K562 (cell line): ENCODE measurements around the gene DLG4. TPM values are rescaled to one million over a fixed set of nuclear protein-coding genes. Genes with fewer than 3 reads are reported as not detected.

ENCODE experiments used
- ATAC-seq: fragments of 200-7000 bp; cut with Tn5 transposase; 3 replicates; pipeline ENCODE4 v1.9.1; 2020; ENCODE audit warnings: moderate library complexity
- BruUV-seq: library from RNA; stranded (reverse); fragments of 400-500 nt; replicated peaks from 2 replicates; lab custom pipeline; 2021; lab: Mats Ljungman, UMichigan
- CTCF ChIA-PET: fragments of 300-600 bp; formaldehyde crosslinking; extraction: SDS; loops from one replicate; lab custom pipeline; 2021; ENCODE audit warnings: low intra/inter-chr PET ratio; lab: Yijun Ruan, JAX
- POLR2A ChIA-PET: fragments of 300-600, 350-650 bp; sonication (Branson Sonifier 250); formaldehyde crosslinking; extraction: SDS; loops from one replicate; lab custom pipeline; 2021; ENCODE audit warnings: antibody characterized with exemption, inconsistent platforms; lab: Yijun Ruan, JAX
- DNase-seq, 4 experiments: peaks; one replicate each; pipeline versions ENCODE4 v3.0.0 to v3.0.0-alpha.2; 2011 to 2018; ENCODE audit warnings: low spot score in 3 of 4, mixed read lengths in 3 of 4; ENCODE audit errors: extremely low read depth in 1 of 4
- FAIRE-seq: peaks from 2 replicates; lab custom pipeline; 2011; peaks lifted over from hg19 to GRCh38; lab: Jason Lieb, UNC
- H2AFZ ChIP-seq: 2 replicates; pipeline ENCODE4 v1.6.0; 2011; ENCODE audit warnings: low read depth, low read length, control low read depth, inconsistent platforms
- H3K27ac ChIP-seq: fragments of 200-600 bp; 3 replicates; pipeline ENCODE4 v1.8.0; 2011; ENCODE audit warnings: low read depth, mild to moderate bottlenecking, control low read depth, inconsistent platforms, low read length, moderate library complexity, mixed read lengths; ENCODE audit errors: extremely low read depth
- H3K27me3 ChIP-seq, 2 experiments: fragments of 300-600 bp in 1 of 2; 2 replicates in 1 of 2; 3 replicates in 1 of 2; pipeline versions ENCODE4 v1.6.0 to v1.8.0; 2011; ENCODE audit warnings: inconsistent platforms in 2 of 2, low read length in 2 of 2, mild to moderate bottlenecking in 1 of 2, mixed read lengths in 1 of 2, moderate library complexity in 1 of 2; ENCODE audit not compliant: control insufficient read depth in 2 of 2, insufficient read depth in 2 of 2
- H3K36me3 ChIP-seq: fragments of 300-600 bp; 3 replicates; pipeline ENCODE4 v1.8.0; 2011; ENCODE audit warnings: mild to moderate bottlenecking, low read length, inconsistent platforms; ENCODE audit not compliant: control insufficient read depth, insufficient read depth
- H3K4me1 ChIP-seq, 2 experiments: fragments of 200-600 bp in 1 of 2; replicated peaks in 1 of 2; 2 replicates in 1 of 2; 3 replicates in 1 of 2; pipeline versions ENCODE4 v1.5.1 to v1.8.0; 2011; ENCODE audit warnings: inconsistent platforms in 2 of 2, low read length in 2 of 2, mild to moderate bottlenecking in 1 of 2, mixed read lengths in 1 of 2, moderate library complexity in 1 of 2; ENCODE audit not compliant: control insufficient read depth in 2 of 2, insufficient read depth in 2 of 2
- H3K4me2 ChIP-seq: 2 replicates; pipeline ENCODE4 v1.6.1; 2011; ENCODE audit warnings: low read length, control low read depth, inconsistent platforms, mixed read lengths; ENCODE audit not compliant: insufficient read depth
- H3K4me3 ChIP-seq: fragments of 200-600 bp; sonication (generic), shearing (Covaris generic); 2 replicates; pipeline ENCODE4 v1.5.1; 2016; ENCODE audit warnings: control low read depth, inconsistent platforms
- H3K79me2 ChIP-seq: fragments of 200-600 bp; 3 replicates; pipeline ENCODE4 v1.8.0; 2011; ENCODE audit warnings: low read length, inconsistent platforms; ENCODE audit not compliant: control insufficient read depth, insufficient read depth
- H3K9ac ChIP-seq, 2 experiments: 2 replicates each; pipeline versions ENCODE4 v1.6.0 to v1.6.1; 2011; ENCODE audit warnings: low read depth in 2 of 2, low read length in 2 of 2, control low read depth in 1 of 2, inconsistent platforms in 1 of 2, mild to moderate bottlenecking in 1 of 2, mixed read lengths in 1 of 2; ENCODE audit not compliant: insufficient read depth in 1 of 2
- H3K9me1 ChIP-seq: one replicate; pipeline ENCODE4 v1.6.0; 2011; ENCODE audit warnings: inconsistent platforms, mild to moderate bottlenecking, low read length, moderate library complexity; ENCODE audit not compliant: control insufficient read depth, insufficient read depth
- H3K9me3 ChIP-seq: replicated peaks from 2 replicates; pipeline ENCODE4 v1.5.1; 2011; ENCODE audit warnings: low read depth, low read length, inconsistent platforms; ENCODE audit not compliant: control insufficient read depth, insufficient read depth
- H4K20me1 ChIP-seq: replicated peaks from 2 replicates; pipeline ENCODE4 v1.6.1; 2011; ENCODE audit warnings: low read length, inconsistent platforms, mixed read lengths; ENCODE audit not compliant: control insufficient read depth, insufficient read depth
- ATF1 ChIP-seq, 2 experiments: fragments of 450-650 bp in 1 of 2; IDR thresholded peaks; 2 replicates each; pipeline ENCODE4 v1.6.1; 2016; ENCODE audit warnings: missing compliant biosample characterization in 1 of 2, missing genetic modification characterization in 1 of 2
- ELF4 ChIP-seq: fragments of 450-650 bp; formaldehyde crosslinking; IDR thresholded peaks from 2 replicates; pipeline ENCODE4 v1.4.0; 2022; ENCODE audit warnings: missing genetic modification characterization
- KDM4B ChIP-seq, 2 experiments: fragments of 450-650 bp in 1 of 2; sonication (generic) in 1 of 2; IDR thresholded peaks; 2 replicates each; pipeline ENCODE4 v1.6.1; 2016 to 2017; ENCODE audit warnings: borderline replicate concordance in 2 of 2, antibody characterized with exemption in 1 of 2, low read depth in 1 of 2, mild to moderate bottlenecking in 1 of 2
- LARP7 ChIP-seq: fragments of 450-650 bp; IDR thresholded peaks from 2 replicates; pipeline ENCODE4 v1.6.1; 2016
- LEF1 ChIP-seq: fragments of 450-650 bp; IDR thresholded peaks from 2 replicates; pipeline ENCODE4 v1.6.1; 2016; ENCODE audit warnings: mild to moderate bottlenecking
- MECOM ChIP-seq: fragments of 250-450 bp; sonication (Bioruptor Pico); IDR thresholded peaks from 2 replicates; pipeline ENCODE4 v1.8.0; 2022; ENCODE audit warnings: inconsistent platforms
- NCOA2 ChIP-seq, 2 experiments: fragments of 450-650 bp; IDR thresholded peaks; 2 replicates each; pipeline ENCODE4 v1.6.1; 2018; ENCODE audit warnings: mild to moderate bottlenecking in 2 of 2, moderate library complexity in 1 of 2; ENCODE audit not compliant: partially characterized antibody in 2 of 2
- SNIP1 ChIP-seq: fragments of 450-650 bp; IDR thresholded peaks from 2 replicates; pipeline ENCODE4 v1.7.1; 2017; ENCODE audit warnings: low read depth, mild to moderate bottlenecking
- SRSF7 ChIP-seq: fragments of 200-400 bp; formaldehyde crosslinking; optimal IDR thresholded peaks from 2 replicates; pipeline ENCODE3; 2017; ENCODE audit warnings: mild to moderate bottlenecking, low read depth, low read length
- WHSC1 ChIP-seq: IDR thresholded peaks from one replicate; pipeline ENCODE4 v1.6.1; 2012; ENCODE audit warnings: low read length, control low read depth, inconsistent platforms
- YBX1 ChIP-seq: fragments of 450-650 bp; IDR thresholded peaks from 2 replicates; pipeline ENCODE4 v1.7.1; 2016; ENCODE audit warnings: mild to moderate bottlenecking
- ZEB2 ChIP-seq: fragments of 450-650 bp; IDR thresholded peaks from 2 replicates; pipeline ENCODE4 v1.6.1; 2016
- ZNF318 ChIP-seq, 2 experiments: fragments of 450-650 bp; IDR thresholded peaks; 2 replicates each; pipeline ENCODE4 v1.6.1; 2016; ENCODE audit warnings: mild to moderate bottlenecking in 2 of 2, borderline replicate concordance in 1 of 2, low read depth in 1 of 2, moderate library complexity in 1 of 2
- ZNF395 ChIP-seq: fragments of 200-800 bp; sonication (Bioruptor generic); IDR thresholded peaks from 2 replicates; pipeline ENCODE4 v1.6.1; 2017; ENCODE audit warnings: missing genetic modification characterization, missing compliant biosample characterization
- WGBS: fragments of 100-300 bp; shearing (Covaris generic); methylation state at CpG from one replicate; pipeline ENCODE4 v1.1.6; 2016; ENCODE audit warnings: low coverage, mixed read lengths; ENCODE audit not compliant: insufficient coverage; ENCODE audit errors: missing lambda C conversion rate; 5-methylcytosine and 5-hydroxymethylcytosine counted together
- in situ Hi-C: fragments of 300-500 bp; cut with MboI; formaldehyde crosslinking; loops from 4 replicates; pipeline ENCODE4 v1.15.0; 2018; ENCODE audit warnings: inconsistent platforms, mixed read lengths
- intact Hi-C: fragments of 100-400 bp; cut with micrococcal nuclease; formaldehyde crosslinking; loops from 2 replicates; pipeline ENCODE4 v1.14.2; 2022
- polyA plus RNA-seq, 8 experiments: library from polyadenylated mRNA; depleted of rRNA in 4 of 8; stranded (reverse) in 5 of 8; unstranded in 3 of 8; fragments of >200 nt; fragmentation: Nextera tagmentation in 2 of 8; fragmentation: Illumina TruSeq in 1 of 8; extraction: Ambion mirVana in 2 of 8; extraction: Trizol in 1 of 8; gene quantifications; 2 replicates each; pipeline versions ENCODE4 v1.2.1 to v1.2.3, GENCODE V29; 2011 to 2014; ENCODE audit warnings: inconsistent platforms in 1 of 8, missing spikeins in 1 of 8
- total RNA-seq, 7 experiments: library from RNA; depleted of rRNA in 6 of 7; stranded (reverse); fragments of >200 nt in 6 of 7; fragmentation: Illumina TruSeq in 2 of 7; extraction: Trizol in 2 of 7; gene quantifications; 2 replicates each; pipeline versions ENCODE4 v1.2.1 to v1.2.3, GENCODE V29; 2011 to 2021; ENCODE audit warnings: low replicate concordance in 1 of 7

The DLG4 gene
- total and polyA plus RNA-seq, 9 of the 15 experiments (the other 6 are each of a cell fraction or from before 2014, with no cell fraction given): 0.03 to 12.0 (median 4.1) TPM

- no peaks in the 10 kb centered on the region; a peak in 2 of 5 replicates for H3K4me1 ChIP-seq
- H3K4me2 ChIP-seq: no peak overlapping the region
- no peaks in the 10 kb centered on the region for H3K9me3 ChIP-seq
- no peaks in the 10 kb centered on the region for H3K79me2 ChIP-seq
- peaks cover 20% of the 10 kb centered on the region; the same call in 1 of the 3 replicates for H3K36me3 ChIP-seq
- no TSS peak for BruUV-seq
- peaks cover 3% of the 10 kb centered on the region for H3K9me1 ChIP-seq
- DNase-seq: no peak
- no peaks in the 10 kb centered on the region for H3K27me3 ChIP-seq
- peak overlapping the region in 1 of 2 experiments; percentile 45; a peak in 1 of 4 replicates for H3K9ac ChIP-seq
- intact Hi-C loops (no loop called here), in situ Hi-C loops (no loop called here)
- FAIRE-seq: no peak
- H3K4me3 ChIP-seq: no peak overlapping the region
- H4K20me1 ChIP-seq: no peaks in the 10 kb centered on the region
- ChIA-PET CTCF (no interaction called here), POLR2A (no interaction called here)
- no peak overlapping the region for H3K27ac ChIP-seq
- H2AFZ ChIP-seq: no peak overlapping the region
- ATAC-seq: no peak
- WGBS: 83% methylated on average over 20 of the region's 22 CpGs
- TF ChIP-seq ZNF395 (CRISPR knock-in tag) (no peak), KDM4B (IDR thresholded peaks at IDR 0.05; ENCODE audit: borderline replicate concordance in 2 of 2, low read depth in 1 of 2) (no peak), LEF1 (no peak), WHSC1 (no peak), ZNF318 (IDR thresholded peaks at IDR 0.05; ENCODE audit: borderline replicate concordance in 1 of 2, low read depth in 1 of 2) (no peak), ZEB2 (no peak), ELF4 (CRISPR knock-in tag) (no peak), MECOM (CRISPR knock-in tag) (no peak), LARP7 (no peak), NCOA2 (IDR thresholded peaks at IDR 0.05; ENCODE audit: partially characterized antibody in 2 of 2) (no peak), SRSF7 (no peak), ATF1 (CRISPR knock-in tag; IDR thresholded peaks at IDR 0.05) (no peak), ATF1 (tag; IDR thresholded peaks at IDR 0.05) (no peak), YBX1 (no peak), SNIP1 (no peak)
Observed at GRCh38 chr17:7196651-7197401, 22.8 kb downstream of the DLG4 start.
